ENCODE data around the gene UNC93B1.
A peak's percentile ranks its signal among the peaks of the same experiment; 100 is the strongest.
"Not testable (repeated sequence)": the region's sequence is repeated elsewhere in the genome, so short reads cannot be mapped to it uniquely, and the experiment has no call there.

The UNC93B1 gene

GRCh38 chr11:67991347-67992121 lies 12.4 kb downstream of the UNC93B1 start:
- DNase-seq (ENCODE audit: low read depth in 3 of 3): not testable (repeated sequence)

- DNase-seq (ENCODE audit: low read depth in 3 of 3): not testable (repeated sequence)
Observed at GRCh38 chr11:67990546-67991346, 13.2 kb downstream of the UNC93B1 start.

GRCh38 chr11:67985302-67985701 lies 18.6 kb downstream of the UNC93B1 start:
- not testable (repeated sequence) for DNase-seq (ENCODE audit: low read depth in 3 of 3)

- no peak for DNase-seq (ENCODE audit: low read depth in 3 of 3)
Observed at GRCh38 chr11:67983951-67984350, 19.9 kb downstream of the UNC93B1 start.

- not testable (repeated sequence) for DNase-seq (ENCODE audit: low read depth in 3 of 3)
Observed at GRCh38 chr11:67982255-67982857, 21.5 kb downstream of the UNC93B1 start.

- not testable (repeated sequence) for DNase-seq (ENCODE audit: low read depth in 3 of 3)
Observed at GRCh38 chr11:67981226-67981625, 22.7 kb downstream of the UNC93B1 start.

- DNase-seq (ENCODE audit: low read depth in 3 of 3): not testable (repeated sequence)
Observed at GRCh38 chr11:67978766-67979418, 25.0 kb downstream of the UNC93B1 start.

- DNase-seq (ENCODE audit: low read depth in 3 of 3): not testable (repeated sequence)
Observed at GRCh38 chr11:67974746-67975145, 29.2 kb downstream of the UNC93B1 start.

- not testable (repeated sequence) for DNase-seq (ENCODE audit: low read depth in 3 of 3)
Observed at GRCh38 chr11:67965830-67966348, 38.0 kb downstream of the UNC93B1 start.

GRCh38 chr11:67964746-67965145 lies 39.2 kb downstream of the UNC93B1 start:
- not testable (repeated sequence) for DNase-seq (ENCODE audit: low read depth in 3 of 3)

GRCh38 chr11:67963879-67964278 lies 40.0 kb downstream of the UNC93B1 start:
- DNase-seq (ENCODE audit: low read depth in 3 of 3): not testable (repeated sequence)

- DNase-seq (ENCODE audit: low read depth in 3 of 3): not testable (repeated sequence)
Observed at GRCh38 chr11:67963217-67963616, 40.7 kb downstream of the UNC93B1 start.

- not testable (repeated sequence) for DNase-seq (ENCODE audit: low read depth in 3 of 3)
Observed at GRCh38 chr11:67956236-67956635, 47.7 kb downstream of the UNC93B1 start.

- DNase-seq (ENCODE audit: low read depth in 3 of 3): peak; percentile 57 to 80 (median 63)
Observed at GRCh38 chr11:67955461-67956007, 48.4 kb downstream of the UNC93B1 start.

GRCh38 chr11:67954971-67955370 lies 48.9 kb downstream of the UNC93B1 start:
- not testable (repeated sequence) for DNase-seq (ENCODE audit: low read depth in 3 of 3)

- DNase-seq (ENCODE audit: low read depth in 3 of 3): not testable (repeated sequence)
Observed at GRCh38 chr11:67954251-67954650, 49.6 kb downstream of the UNC93B1 start.

GRCh38 chr11:67950705-67951104 lies 53.2 kb downstream of the UNC93B1 start:
- not testable (repeated sequence) for DNase-seq (ENCODE audit: low read depth in 3 of 3)

- not testable (repeated sequence) for DNase-seq (ENCODE audit: low read depth in 3 of 3)
Observed at GRCh38 chr11:67947785-67948184, 56.1 kb downstream of the UNC93B1 start.

- DNase-seq (ENCODE audit: low read depth in 3 of 3): not testable (repeated sequence)
Observed at GRCh38 chr11:67946403-67946802, 57.5 kb downstream of the UNC93B1 start.

GRCh38 chr11:67943406-67943805 lies 60.5 kb downstream of the UNC93B1 start:
- not testable (repeated sequence) for DNase-seq (ENCODE audit: low read depth in 3 of 3)

Data from stimulated activated CD4-positive, alpha-beta T cell treated with anti-CD3 and anti-CD28 coated beads, TNF-alpha, amount 100 ng/mL, for 4 hours (primary cell).